Kidney (tissue), 14 donors: Measurements from ENCODE around the gene XRCC3. TPM values are rescaled to one million over a fixed set of nuclear protein-coding genes. Genes with fewer than 3 reads are reported as not detected.
A peak's percentile ranks its signal among the peaks of the same experiment; 100 is the strongest.

Experiments
- DNase-seq, 5 donors: peaks; one replicate each; pipeline ENCODE4 v3.0.0-alpha.2; 2013 to 2020
- FAIRE-seq: peaks from 2 replicates; lab custom pipeline; 2012; peaks lifted over from hg19 to GRCh38; lab: Jason Lieb, UNC
- H3K27ac ChIP-seq, 2 donors: one replicate each; pipeline ENCODE4 v1.7.0; 2013; ENCODE audit warnings: low read depth in 2 of 2, low read length in 2 of 2, inconsistent platforms in 1 of 2
- H3K27me3 ChIP-seq: one replicate; pipeline ENCODE4 v1.7.1; 2013; ENCODE audit warnings: low read length, inconsistent platforms; ENCODE audit not compliant: control insufficient read depth, insufficient read depth
- H3K36me3 ChIP-seq, 3 donors: one replicate each; pipeline versions ENCODE4 v1.7.0 to v1.7.1; 2013; ENCODE audit warnings: low read length in 3 of 3, control low read depth in 1 of 3, inconsistent platforms in 1 of 3; ENCODE audit not compliant: insufficient read depth in 3 of 3, control insufficient read depth in 2 of 3
- H3K4me1 ChIP-seq, 3 donors: one replicate each; pipeline versions ENCODE4 v1.7.0 to v1.7.1; 2013; ENCODE audit warnings: low read length in 3 of 3, inconsistent platforms in 1 of 3, low read depth in 1 of 3; ENCODE audit not compliant: control insufficient read depth in 2 of 3, insufficient read depth in 2 of 3
- H3K4me3 ChIP-seq, 3 donors: one replicate each; pipeline versions ENCODE4 v1.7.0 to v1.8.1; 2013; ENCODE audit warnings: low read length in 3 of 3, control low read depth in 1 of 3, inconsistent platforms in 1 of 3
- H3K9ac ChIP-seq, 3 donors: one replicate each; pipeline versions ENCODE4 v1.7.0 to v1.7.1; 2013; ENCODE audit warnings: low read length in 3 of 3, control low read depth in 1 of 3, inconsistent platforms in 1 of 3
- H3K9me3 ChIP-seq, 3 donors: one replicate each; pipeline versions ENCODE4 v1.7.0 to v1.7.1; 2013; ENCODE audit warnings: low read length in 3 of 3, control low read depth in 1 of 3, inconsistent platforms in 1 of 3; ENCODE audit not compliant: control insufficient read depth in 2 of 3, insufficient read depth in 1 of 3
- CTCF ChIP-seq: IDR thresholded peaks from 3 replicates; pipeline ENCODE4 v1.5.1; 2012; ENCODE audit warnings: mild to moderate bottlenecking, moderate library complexity, borderline replicate concordance; ENCODE audit not compliant: insufficient read depth; ENCODE audit errors: extremely low read depth
- intact Hi-C: fragments of 100-400 bp; cut with DNase I; formaldehyde crosslinking; loops from one replicate; pipeline ENCODE4 v1.11.1; 2022
- polyA plus RNA-seq: library from polyadenylated mRNA; stranded (reverse); fragments of 350-450 nt; fragmentation: Illumina TruSeq; extraction: RNeasy Lipid Tissue Mini Kit (QIAGEN cat#74804); gene quantifications from one replicate; pipeline ENCODE4 v1.2.3, GENCODE V29; 2014; ENCODE audit warnings: low read depth, low replicate concordance; ENCODE audit not compliant: insufficient read depth
- total RNA-seq: library from RNA; stranded (reverse); fragmentation: NEBNext Ultra II Directional; extraction: Animal tissue kit (Norgen Biotek cat#: 25700); gene quantifications from one replicate; pipeline ENCODE4 v1.2.1, GENCODE V29; 2021
- donor health status: control.
- donor health status: control.
- donor health status: control.
- donor health status: control.
- donor health status: control.
- donor health status: DM: yes; HTN: yes; CAD: no.
- donor health status: Normal renal cell carcinoma (clear cell type).

Gene XRCC3
- total and polyA plus RNA-seq, 2 donors from 2014 or later: 2.8 to 6.3 TPM

GRCh38 chr14:103743691-103744090, 28.4 kb upstream of the XRCC3 start:
- Histone ChIP-seq H3K4me1 (peaks cover 0 to 5% (median 3%) of the 10 kb centered on the region in 3 donors), H3K9me3 (no peaks in the 10 kb centered on the region), H3K27me3 (no peaks in the 10 kb centered on the region), H3K27ac (no peak overlapping the region), H3K4me3 (no peak overlapping the region), H3K9ac (no peak overlapping the region), H3K36me3 (peaks cover 0 to 30% (median 11%) of the 10 kb centered on the region in 3 donors)
- intact Hi-C loops: no loop called here
- no peak for FAIRE-seq
- TF ChIP-seq CTCF: no peak
- DNase-seq: peak in 1 of 5 donors; percentile 63

GRCh38 chr14:103742499-103743255, 27.4 kb upstream of the XRCC3 start:
- DNase-seq: peak in 1 of 5 donors; percentile 29
- Histone ChIP-seq H3K9ac (no peak overlapping the region), H3K4me1 (peaks cover 0 to 5% (median 3%) of the 10 kb centered on the region in 3 donors), H3K36me3 (peaks cover 4 to 33% (median 19%) of the 10 kb centered on the region in 3 donors), H3K27me3 (no peaks in the 10 kb centered on the region), H3K9me3 (no peaks in the 10 kb centered on the region), H3K4me3 (no peak overlapping the region), H3K27ac (no peak overlapping the region)
- TF ChIP-seq CTCF: no peak
- FAIRE-seq: no peak
- intact Hi-C loops: no loop called here

- H3K9ac ChIP-seq: no peak overlapping the region
- H3K27ac ChIP-seq: no peak overlapping the region
- no peaks in the 10 kb centered on the region for H3K27me3 ChIP-seq
- H3K4me1 ChIP-seq: peaks cover 0 to 5% (median 5%) of the 10 kb centered on the region in 3 donors
- H3K4me3 ChIP-seq: no peak overlapping the region
- DNase-seq (peak in 1 of 5 donors; percentile 68), FAIRE-seq (no peak)
- no peaks in the 10 kb centered on the region for H3K9me3 ChIP-seq
- peaks cover 4 to 32% (median 19%) of the 10 kb centered on the region in 3 donors for H3K36me3 ChIP-seq
- intact Hi-C loops: no loop called here
- no peak for TF ChIP-seq CTCF
These were observed 26.6 kb upstream of the XRCC3 start for GRCh38 chr14:103741876-103742275.
